ENCODE results near the gene ST6GAL2.

DNA sequence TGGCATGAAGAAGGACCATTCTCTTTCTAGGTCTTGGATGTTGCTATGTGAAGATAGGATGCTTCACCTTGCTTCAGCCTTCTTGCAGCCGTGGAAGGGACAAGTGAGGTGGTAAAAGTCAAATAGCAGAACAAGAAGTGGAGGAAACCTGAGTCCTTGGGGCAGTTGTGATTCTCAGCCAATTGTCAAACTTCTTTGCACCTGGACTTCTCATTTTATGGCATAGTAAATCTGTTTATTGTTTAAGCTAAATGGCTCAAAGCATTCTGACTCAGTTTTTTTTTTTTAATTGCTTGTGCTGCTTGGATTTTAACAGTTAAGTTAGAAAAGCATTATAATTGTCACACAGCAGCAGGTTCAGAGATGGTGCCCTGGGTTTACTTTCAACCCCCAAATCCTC, 33.0 kb upstream of the ST6GAL2 start:
- TF ChIP-seq, protein P1, sequence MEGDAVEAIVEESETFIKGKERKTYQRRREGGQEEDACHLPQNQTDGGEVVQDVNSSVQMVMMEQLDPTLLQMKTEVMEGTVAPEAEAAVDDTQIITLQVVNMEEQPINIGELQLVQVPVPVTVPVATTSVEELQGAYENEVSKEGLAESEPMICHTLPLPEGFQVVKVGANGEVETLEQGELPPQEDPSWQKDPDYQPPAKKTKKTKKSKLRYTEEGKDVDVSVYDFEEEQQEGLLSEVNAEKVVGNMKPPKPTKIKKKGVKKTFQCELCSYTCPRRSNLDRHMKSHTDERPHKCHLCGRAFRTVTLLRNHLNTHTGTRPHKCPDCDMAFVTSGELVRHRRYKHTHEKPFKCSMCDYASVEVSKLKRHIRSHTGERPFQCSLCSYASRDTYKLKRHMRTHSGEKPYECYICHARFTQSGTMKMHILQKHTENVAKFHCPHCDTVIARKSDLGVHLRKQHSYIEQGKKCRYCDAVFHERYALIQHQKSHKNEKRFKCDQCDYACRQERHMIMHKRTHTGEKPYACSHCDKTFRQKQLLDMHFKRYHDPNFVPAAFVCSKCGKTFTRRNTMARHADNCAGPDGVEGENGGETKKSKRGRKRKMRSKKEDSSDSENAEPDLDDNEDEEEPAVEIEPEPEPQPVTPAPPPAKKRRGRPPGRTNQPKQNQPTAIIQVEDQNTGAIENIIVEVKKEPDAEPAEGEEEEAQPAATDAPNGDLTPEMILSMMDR (IDR thresholded peaks at IDR 0.05), result no peak
- no peak for TF ChIP-seq SP1 (CRISPR knock-in tag; conservative IDR thresholded peaks at IDR 0.05)
- no peak for TF ChIP-seq ELF4 (CRISPR knock-in tag; IDR thresholded peaks at IDR 0.05; ENCODE audit: low read depth)
- TF ChIP-seq TCF7 (CRISPR knock-in tag; IDR thresholded peaks at IDR 0.05; ENCODE audit: low read depth), result no peak
- TF ChIP-seq, protein P2, sequence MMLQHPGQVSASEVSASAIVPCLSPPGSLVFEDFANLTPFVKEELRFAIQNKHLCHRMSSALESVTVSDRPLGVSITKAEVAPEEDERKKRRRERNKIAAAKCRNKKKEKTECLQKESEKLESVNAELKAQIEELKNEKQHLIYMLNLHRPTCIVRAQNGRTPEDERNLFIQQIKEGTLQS (CRISPR knock-in tag; conservative IDR thresholded peaks at IDR 0.05), result no peak

Data from WTC11 (cell line).